ENCODE results near the gene CUL1.

The CUL1 gene

GRCh38 chr7:148783801-148784527 lies 85.3 kb downstream of the CUL1 start:
- TF ChIP-seq, protein P1, sequence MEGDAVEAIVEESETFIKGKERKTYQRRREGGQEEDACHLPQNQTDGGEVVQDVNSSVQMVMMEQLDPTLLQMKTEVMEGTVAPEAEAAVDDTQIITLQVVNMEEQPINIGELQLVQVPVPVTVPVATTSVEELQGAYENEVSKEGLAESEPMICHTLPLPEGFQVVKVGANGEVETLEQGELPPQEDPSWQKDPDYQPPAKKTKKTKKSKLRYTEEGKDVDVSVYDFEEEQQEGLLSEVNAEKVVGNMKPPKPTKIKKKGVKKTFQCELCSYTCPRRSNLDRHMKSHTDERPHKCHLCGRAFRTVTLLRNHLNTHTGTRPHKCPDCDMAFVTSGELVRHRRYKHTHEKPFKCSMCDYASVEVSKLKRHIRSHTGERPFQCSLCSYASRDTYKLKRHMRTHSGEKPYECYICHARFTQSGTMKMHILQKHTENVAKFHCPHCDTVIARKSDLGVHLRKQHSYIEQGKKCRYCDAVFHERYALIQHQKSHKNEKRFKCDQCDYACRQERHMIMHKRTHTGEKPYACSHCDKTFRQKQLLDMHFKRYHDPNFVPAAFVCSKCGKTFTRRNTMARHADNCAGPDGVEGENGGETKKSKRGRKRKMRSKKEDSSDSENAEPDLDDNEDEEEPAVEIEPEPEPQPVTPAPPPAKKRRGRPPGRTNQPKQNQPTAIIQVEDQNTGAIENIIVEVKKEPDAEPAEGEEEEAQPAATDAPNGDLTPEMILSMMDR (conservative IDR thresholded peaks at IDR 0.05), result no peak
- no peak for TF ChIP-seq ZFX (IDR thresholded peaks at IDR 0.05)
- no peak overlapping the region for H3K27ac ChIP-seq

- TF ChIP-seq, protein P1 (conservative IDR thresholded peaks at IDR 0.05), result no peak
- TF ChIP-seq ZFX (IDR thresholded peaks at IDR 0.05), result no peak
- no peak overlapping the region for H3K27ac ChIP-seq
These were observed 89.0 kb downstream of the CUL1 start for GRCh38 chr7:148787571-148788295.

DNA sequence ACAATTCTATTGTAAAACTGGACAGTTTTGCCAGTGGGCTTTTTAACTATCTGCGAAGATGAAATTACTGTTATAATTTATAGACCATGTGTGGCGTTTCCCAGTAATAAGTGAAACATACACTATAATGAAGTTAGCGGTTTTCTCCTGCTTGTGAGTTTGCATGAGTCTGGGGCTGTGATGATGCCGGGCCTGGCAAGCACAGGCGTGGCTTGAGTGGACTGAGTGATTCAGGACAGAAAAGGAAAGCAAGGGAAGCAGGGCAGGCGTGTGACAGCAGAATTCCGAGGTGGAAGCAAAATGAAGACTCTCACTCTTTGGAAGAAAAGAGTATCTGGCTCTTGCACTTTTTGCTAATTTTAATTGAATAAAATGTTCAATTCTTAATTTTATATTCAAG lies 90.5 kb downstream of the CUL1 start:
- TF ChIP-seq ZFX (IDR thresholded peaks at IDR 0.05), result no peak
- TF ChIP-seq, protein P1 (conservative IDR thresholded peaks at IDR 0.05), result no peak

DNA sequence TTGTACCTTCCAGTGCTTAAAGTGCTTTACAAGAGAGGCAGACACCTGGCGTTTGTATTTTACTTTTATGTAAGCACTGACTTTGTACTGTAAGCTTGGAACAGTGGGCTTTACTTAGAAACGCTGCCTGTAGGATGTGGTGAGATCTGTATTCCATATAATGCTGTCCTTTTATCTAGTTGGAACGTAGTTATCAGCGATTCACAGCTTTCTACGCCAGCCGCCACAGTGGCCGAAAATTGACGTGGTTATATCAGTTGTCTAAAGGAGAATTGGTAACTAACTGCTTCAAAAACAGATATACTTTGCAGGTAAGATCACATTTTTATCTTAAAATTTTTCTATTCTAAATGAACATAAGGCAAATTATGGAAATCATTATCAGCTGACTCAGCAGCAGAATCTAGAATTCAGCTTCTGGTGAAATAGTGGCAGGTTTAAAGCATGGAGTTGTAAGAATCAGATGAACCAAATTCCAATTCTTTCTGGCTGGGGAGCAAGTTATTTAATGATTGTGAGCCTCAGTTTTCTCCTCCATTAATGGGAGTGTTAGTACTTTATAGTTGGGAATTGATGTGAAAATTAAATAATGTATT lies 91.5 kb downstream of the CUL1 start:
- H3K27ac ChIP-seq, result no peak overlapping the region
- TF ChIP-seq ZFX (IDR thresholded peaks at IDR 0.05), result no peak
- TF ChIP-seq, protein P1 (conservative IDR thresholded peaks at IDR 0.05), result no peak

More for the DNA sequence above, 90.5 kb downstream of the CUL1 start:
- H3K27ac ChIP-seq, result no peak overlapping the region

GRCh38 chr7:148790850-148791249 lies 92.1 kb downstream of the CUL1 start:
- H3K27ac ChIP-seq, result no peak overlapping the region
- TF ChIP-seq, protein P1 (conservative IDR thresholded peaks at IDR 0.05), result no peak
- no peak for TF ChIP-seq ZFX (IDR thresholded peaks at IDR 0.05)

DNA sequence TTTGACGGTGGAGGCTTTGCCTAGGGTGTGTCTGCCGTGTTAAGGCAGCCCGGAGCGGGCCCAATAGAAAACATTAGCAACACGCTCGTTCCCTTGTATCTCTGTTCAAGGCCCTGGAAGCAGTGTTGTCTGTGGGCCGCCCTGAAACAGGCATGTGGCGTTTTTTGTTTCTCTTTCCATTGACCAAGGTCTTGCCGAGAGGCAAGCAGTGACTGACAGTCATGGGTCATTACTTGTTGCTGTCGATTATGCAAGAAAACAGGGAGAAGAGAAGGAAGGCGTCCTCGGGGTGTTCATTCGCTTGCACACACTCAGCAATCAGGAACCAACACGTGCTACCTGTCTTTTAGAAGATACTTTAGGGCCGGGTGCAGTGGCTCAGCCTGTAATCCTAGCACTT lies 92.8 kb downstream of the CUL1 start:
- no peak overlapping the region for H3K27ac ChIP-seq
- TF ChIP-seq, protein P1 (conservative IDR thresholded peaks at IDR 0.05), result no peak
- no peak for TF ChIP-seq ZFX (IDR thresholded peaks at IDR 0.05)

- H3K27ac ChIP-seq, result no peak overlapping the region
- no peak for TF ChIP-seq ZFX (IDR thresholded peaks at IDR 0.05)
- TF ChIP-seq, protein P1 (conservative IDR thresholded peaks at IDR 0.05), result no peak
These were observed 94.9 kb downstream of the CUL1 start for GRCh38 chr7:148793590-148793989.
